ENCODE results near the gene SH3PXD2B.

The SH3PXD2B gene

DNA sequence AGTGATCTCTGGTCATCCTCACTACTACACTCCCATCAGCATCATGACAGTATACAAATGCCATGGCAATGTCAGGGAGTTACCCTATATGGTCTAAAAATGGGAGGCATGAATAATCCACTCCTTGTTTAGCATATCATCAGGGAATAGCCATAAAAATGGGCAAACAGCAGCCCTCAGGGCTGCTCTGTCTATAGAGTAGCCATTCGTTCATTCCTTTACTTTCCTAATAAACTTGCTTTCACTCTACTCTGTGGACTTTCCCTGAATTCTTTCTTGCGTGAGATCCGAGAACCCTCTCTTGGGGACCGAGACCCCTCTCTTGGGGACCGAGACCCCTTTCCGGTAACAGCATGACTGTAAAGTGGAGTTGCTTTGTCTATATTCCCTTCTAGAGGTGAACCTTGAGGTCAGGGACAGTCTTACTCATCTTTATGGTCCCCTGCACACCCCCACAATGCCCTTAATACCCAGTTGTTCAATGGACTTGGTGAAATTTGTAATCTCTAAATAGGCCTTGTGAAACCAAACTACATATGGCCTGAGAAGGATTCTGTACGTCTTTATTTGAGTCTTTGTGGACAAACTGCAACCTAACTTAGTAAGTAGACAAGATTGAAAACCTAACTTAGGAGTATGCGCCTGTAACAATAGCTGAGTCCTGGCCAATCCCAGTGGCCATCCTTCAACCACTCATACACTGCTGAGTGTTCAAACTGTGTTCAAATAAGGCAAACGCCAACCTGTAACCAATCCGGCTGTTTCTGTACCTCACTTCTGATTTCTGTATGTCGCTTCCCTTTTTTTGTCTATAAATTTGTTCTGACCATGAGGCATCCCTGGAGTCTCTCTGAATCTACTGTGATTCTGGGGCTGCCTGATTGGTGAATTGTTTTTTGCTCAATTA, 138.5 kb downstream of the SH3PXD2B start:
- no peak overlapping the region for H3K4me3 ChIP-seq (ENCODE audit: low read depth, low read length)
- TF ChIP-seq, protein P1, sequence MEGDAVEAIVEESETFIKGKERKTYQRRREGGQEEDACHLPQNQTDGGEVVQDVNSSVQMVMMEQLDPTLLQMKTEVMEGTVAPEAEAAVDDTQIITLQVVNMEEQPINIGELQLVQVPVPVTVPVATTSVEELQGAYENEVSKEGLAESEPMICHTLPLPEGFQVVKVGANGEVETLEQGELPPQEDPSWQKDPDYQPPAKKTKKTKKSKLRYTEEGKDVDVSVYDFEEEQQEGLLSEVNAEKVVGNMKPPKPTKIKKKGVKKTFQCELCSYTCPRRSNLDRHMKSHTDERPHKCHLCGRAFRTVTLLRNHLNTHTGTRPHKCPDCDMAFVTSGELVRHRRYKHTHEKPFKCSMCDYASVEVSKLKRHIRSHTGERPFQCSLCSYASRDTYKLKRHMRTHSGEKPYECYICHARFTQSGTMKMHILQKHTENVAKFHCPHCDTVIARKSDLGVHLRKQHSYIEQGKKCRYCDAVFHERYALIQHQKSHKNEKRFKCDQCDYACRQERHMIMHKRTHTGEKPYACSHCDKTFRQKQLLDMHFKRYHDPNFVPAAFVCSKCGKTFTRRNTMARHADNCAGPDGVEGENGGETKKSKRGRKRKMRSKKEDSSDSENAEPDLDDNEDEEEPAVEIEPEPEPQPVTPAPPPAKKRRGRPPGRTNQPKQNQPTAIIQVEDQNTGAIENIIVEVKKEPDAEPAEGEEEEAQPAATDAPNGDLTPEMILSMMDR (IDR thresholded peaks at IDR 0.05; ENCODE audit: low read depth, low read length, missing control alignments) = no peak

DNA sequence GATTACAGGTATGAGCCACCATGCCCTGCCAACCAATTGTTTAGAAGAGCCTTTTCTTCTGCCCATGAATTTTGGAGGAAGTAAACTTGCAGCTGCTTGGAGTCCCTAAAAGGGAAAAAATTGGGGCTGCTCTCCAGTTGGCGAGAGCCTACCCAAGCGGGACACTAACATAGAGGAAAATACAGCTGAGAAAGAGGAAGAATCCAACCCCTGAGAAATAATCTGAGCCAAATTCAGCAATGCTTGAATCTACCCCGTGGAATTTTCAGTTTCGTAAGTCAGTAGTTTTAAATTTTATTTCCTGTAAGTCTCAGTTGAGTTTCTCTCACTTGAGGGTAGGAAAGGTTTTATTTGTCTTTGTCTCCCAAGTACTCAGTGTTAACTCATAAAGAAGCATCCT, 140.4 kb downstream of the SH3PXD2B start:
- TF ChIP-seq, protein P1 (IDR thresholded peaks at IDR 0.05; ENCODE audit: low read depth, low read length, missing control alignments) = no peak
- no peak overlapping the region for H3K4me3 ChIP-seq (ENCODE audit: low read depth, low read length)
- no peak for DNase-seq (ENCODE audit: low read depth)

More for the DNA sequence above, 138.5 kb downstream of the SH3PXD2B start:
- DNase-seq (ENCODE audit: low read depth) = peak; percentile 74

DNA sequence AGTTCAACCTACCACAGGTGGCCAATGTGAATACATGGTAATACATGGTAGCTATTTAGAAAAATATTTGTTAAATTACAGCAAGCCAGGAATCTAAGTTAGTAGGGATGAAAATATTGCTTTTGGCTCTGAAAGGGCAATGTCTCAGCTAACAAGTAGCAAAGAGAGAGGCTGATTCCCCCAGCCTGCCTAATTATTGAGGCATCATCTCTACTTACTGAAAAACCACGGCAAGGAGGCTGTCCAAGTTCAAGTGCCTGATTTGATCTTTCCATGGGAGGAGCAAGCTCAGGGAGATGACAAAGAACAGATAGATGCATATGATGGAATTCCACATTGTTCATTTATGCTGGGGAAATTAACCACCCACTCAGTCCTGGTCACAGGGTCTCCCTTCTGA, 142.0 kb downstream of the SH3PXD2B start:
- no peak overlapping the region for H3K4me3 ChIP-seq (ENCODE audit: low read depth, low read length)
- TF ChIP-seq, protein P1 (IDR thresholded peaks at IDR 0.05; ENCODE audit: low read depth, low read length, missing control alignments) = no peak
- DNase-seq (ENCODE audit: low read depth) = no peak

DNA sequence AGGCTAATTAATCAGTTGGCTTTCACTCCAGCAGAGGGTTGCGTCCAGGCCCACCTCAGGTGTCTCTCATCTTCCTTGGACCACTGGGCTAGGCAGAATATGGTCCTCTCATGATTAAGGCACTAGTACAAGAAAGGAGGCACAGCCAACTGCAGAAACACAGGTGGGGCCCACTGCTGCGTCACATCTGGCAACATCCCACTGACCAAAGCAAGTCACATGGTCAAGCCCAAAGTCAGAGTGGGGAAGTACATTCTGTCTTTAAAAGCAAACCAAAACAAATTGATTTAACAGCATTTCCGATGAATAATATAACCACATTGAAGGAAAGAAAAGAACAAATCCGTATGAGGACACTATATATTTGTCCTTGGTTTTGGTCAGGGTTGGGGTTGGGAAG, 142.7 kb downstream of the SH3PXD2B start:
- TF ChIP-seq, protein P1 (IDR thresholded peaks at IDR 0.05; ENCODE audit: low read depth, low read length, missing control alignments) = no peak
- no peak for DNase-seq (ENCODE audit: low read depth)
- no peak overlapping the region for H3K4me3 ChIP-seq (ENCODE audit: low read depth, low read length)

DNA sequence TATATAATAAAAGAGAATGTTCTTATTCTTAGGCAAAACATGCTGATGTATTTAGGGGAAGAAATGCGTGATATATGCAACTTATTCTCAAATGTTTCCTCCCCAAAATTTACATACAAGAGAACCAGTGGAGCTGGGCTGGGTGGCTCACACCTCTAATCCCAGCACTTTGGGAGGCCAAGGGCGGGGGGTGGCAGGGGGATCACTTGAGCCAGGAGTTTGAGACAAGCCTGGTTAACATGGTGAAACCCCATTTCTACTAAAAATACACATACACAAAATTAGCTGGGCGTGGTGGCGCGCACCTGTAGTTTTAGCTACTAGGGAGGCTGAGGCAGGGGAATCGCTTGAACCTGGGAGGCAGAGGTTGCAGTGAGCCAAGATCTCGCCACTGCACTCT, 143.3 kb downstream of the SH3PXD2B start:
- no peak for DNase-seq (ENCODE audit: low read depth)
- TF ChIP-seq, protein P1 (IDR thresholded peaks at IDR 0.05; ENCODE audit: low read depth, low read length, missing control alignments) = no peak
- no peak overlapping the region for H3K4me3 ChIP-seq (ENCODE audit: low read depth, low read length)

DNA sequence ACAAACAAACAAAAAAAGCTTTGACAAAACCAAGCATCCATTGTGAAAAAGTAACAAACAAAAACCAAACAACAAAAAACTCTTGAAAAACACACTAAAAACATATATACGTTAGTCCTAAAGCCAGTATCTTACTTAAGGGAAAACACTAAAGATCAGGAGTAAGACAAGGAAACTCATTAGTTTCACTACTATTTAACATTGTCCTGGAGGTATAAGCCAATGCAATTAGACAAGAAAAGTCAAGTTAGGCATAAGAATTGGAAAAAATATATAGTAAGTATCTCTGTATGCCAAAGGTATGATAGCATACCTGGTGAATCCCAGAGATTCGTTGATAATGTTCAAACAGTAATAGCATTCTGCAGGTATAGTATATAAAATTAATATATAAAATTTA, 148.9 kb downstream of the SH3PXD2B start:
- no peak for DNase-seq (ENCODE audit: low read depth)
- TF ChIP-seq, protein P1 (IDR thresholded peaks at IDR 0.05; ENCODE audit: low read depth, low read length, missing control alignments) = no peak
- H3K4me3 ChIP-seq (ENCODE audit: low read depth, low read length) = no peak overlapping the region

All from GM12864 (cell line).